HG03354 (cell line): ENCODE results near the gene PAPPA.
A peak's percentile ranks its signal among the peaks of the same experiment; 100 is the strongest.

Experiments used
- ATAC-seq: cut with Tn5 transposase; IDR thresholded peaks from one replicate; pipeline ENCODE4 v1.9.1; 2021; ENCODE audit warnings: mild to moderate bottlenecking; ENCODE audit not compliant: unreplicated experiment, poor library complexity, severe bottlenecking

PAPPA gene

GRCh38 chr9:116393198-116393597 lies 239.6 kb downstream of the PAPPA start:
- ATAC-seq, result no peak

- ATAC-seq, result no peak
Measured at GRCh38 chr9:116394070-116394469, 240.5 kb downstream of the PAPPA start.

DNA sequence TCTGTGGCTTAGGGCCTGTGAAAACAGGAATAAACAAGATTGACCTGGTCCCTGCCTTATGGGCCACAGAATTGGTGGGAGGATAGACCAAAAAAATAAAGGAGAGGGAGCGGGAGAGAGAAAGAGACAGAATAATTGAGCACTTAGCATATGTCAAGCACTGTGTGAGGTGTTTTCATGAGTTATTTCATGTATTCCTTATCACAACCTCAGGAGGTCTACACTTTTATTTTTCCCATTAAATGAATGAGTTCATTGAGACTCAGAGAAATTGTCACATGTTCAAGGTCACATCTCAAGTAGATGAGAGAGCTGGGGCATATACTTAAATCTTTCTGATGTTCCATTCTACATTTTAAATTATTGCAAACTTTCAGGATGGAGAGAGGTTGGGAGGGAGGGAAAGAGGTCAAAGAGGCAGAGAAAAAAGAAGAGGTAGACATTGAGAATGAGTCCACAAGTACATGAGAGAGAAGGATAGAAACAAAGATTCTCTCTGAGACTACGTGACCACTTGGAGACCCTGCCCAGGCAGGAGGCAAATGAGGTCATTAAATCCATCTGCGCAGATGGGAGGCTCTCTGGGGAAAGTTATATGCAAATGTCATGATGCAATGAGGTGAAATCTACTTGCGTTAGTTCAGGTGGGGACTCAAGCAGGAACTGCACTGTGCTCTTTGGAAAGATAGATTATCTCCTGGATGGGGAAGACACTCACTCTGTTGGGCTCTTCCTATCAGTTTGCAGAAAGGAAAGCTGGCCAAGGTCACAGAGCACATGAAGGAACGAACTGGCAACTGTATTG lies 241.5 kb downstream of the PAPPA start:
- no peak for ATAC-seq

DNA sequence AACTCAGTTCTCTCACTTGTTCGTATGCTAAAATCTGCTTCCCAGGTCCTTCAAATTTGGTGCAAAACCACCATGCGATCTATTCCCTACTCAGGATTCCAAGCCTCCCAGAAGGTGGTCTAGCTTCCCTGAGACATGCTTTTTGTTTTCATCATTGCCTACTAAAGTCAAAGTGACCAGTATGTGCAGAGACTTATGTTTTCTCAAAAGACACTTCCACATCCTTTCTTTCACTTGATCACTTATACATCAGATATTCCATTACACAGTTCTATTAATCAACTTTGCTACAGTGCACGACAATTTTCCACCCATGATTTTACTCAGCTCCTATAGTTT lies 242.1 kb downstream of the PAPPA start:
- ATAC-seq, result no peak

GRCh38 chr9:116403171-116403570 lies 249.6 kb downstream of the PAPPA start:
- ATAC-seq, result no peak

DNA sequence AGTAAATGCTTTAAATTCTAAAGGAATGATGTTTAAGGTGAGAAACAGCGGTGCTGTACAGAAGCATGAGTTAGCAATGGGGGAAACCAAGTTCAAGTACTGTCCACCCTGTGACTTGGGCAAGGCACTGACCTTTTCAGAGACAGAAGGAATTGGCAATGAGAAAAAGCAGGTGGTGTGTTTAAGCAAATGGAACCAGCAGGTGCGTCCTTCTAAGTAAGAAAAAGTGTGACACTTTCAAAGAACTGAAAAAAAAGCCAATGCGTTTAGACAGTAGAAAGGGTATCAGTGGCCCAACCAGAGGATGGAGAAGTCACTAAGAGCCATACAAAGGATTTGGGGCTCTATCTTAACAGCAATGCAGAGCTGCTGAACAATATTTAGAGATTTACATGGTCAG lies 250.6 kb downstream of the PAPPA start:
- ATAC-seq, result no peak

DNA sequence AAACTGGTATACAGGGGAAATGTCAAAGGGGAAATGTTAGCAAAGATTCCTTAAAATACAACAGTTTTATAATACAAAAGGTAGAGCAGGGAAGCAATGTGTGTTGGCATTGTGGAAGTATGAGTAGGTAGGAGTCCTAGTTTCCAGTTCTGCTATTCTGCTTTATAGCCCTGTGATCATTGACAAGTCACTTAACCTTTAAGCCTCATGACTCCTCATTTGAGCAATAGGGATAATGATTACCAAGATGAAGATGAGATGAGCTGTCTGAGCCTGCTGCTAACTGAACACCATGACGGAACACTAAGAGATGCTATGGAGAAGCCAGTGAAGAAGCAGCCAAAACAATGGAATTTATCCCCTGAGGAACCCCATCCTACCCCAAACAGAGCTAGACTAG lies 251.7 kb downstream of the PAPPA start:
- peak; percentile 76 for ATAC-seq

GRCh38 chr9:116406469-116406868 lies 252.9 kb downstream of the PAPPA start:
- ATAC-seq, result no peak

GRCh38 chr9:116409129-116409528 lies 255.5 kb downstream of the PAPPA start:
- ATAC-seq, result no peak

- ATAC-seq, result no peak
Measured at GRCh38 chr9:116409638-116410037, 256.0 kb downstream of the PAPPA start.

DNA sequence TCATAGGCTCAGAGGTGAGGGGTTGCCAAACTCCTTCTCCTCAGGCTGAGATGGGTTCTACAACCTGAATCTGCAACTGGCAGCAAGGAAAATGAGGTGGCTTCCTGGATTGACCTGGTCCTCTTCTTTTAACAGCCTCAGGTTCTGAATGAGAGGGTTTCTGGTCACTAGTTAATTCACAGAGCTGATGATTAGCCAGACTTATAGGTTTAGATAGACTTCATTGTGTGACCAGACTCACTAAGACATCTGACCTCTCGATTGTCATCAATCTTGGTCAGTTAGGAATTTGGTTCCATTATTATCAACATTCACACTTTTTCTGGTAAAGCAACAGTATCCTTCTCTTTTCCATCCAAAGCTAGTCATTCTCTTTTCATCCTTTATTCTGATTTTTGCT lies 257.9 kb downstream of the PAPPA start:
- no peak for ATAC-seq

GRCh38 chr9:116414374-116414773 lies 260.8 kb downstream of the PAPPA start:
- ATAC-seq, result no peak

DNA sequence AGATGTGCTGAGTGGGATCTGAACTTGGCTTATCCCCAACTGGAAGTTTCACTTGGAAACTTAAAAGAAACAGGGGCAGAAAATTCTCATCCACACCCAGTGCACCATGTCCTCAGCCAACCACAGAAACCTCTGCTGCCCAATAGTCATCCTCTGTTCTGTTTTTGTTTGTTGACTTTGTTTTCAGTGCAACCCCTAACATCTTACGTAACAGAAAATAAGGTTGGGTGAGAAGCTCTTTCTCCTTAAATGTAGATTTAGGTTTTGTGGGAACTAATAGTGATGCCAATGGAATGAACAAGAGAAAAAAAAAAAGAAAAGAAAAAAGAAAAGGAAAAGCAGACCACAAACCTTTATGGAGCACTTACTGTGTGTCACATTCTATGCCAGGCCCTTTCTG lies 262.8 kb downstream of the PAPPA start:
- no peak for ATAC-seq

DNA sequence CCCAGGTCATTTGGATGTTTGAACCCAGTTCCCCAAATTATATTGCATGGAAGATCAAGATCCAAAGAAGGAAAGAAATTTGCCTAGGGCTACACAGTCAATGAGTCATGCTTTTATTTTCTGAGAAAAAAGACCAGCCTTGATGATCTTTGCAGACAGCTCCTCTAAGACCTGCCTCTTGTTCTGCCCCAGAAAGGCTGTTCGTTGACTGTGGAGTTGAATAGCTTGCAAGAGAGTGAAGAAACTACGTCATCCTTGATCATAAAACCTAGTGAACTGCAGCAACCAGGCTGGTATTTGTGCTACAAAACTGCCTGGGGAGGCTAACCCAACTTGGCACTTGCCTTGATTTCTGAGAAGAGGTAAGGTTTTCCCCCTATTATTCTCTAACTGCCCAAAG lies 263.9 kb downstream of the PAPPA start:
- no peak for ATAC-seq

- no peak for ATAC-seq
Measured at GRCh38 chr9:116419181-116419580, 265.6 kb downstream of the PAPPA start.

DNA sequence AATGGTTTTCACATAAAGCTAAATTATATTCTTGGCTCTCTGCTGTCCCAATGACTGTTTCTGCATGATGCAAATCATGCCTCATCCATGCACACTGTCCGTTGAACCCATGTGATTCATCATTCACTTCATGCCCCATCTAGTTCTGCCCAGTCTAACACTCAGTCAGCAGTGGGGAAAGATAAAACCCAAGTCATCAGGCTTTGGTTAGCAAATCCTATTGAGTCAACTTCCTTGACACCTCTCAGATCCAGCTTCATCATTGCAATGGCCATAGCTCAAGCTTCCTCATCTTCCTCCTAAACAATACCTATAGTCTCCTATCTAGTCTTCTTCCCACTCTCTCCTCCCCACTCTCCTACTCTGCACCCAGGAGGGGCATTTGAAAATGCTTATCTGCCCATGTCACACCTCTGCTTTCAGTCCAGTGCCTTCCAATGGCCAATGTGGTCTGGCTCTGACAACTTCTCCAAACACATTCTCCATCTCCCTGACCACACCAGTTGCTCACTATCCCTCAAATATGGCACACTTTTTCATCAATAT lies 267.5 kb downstream of the PAPPA start:
- no peak for ATAC-seq

GRCh38 chr9:116422119-116422979 lies 268.8 kb downstream of the PAPPA start:
- no peak for ATAC-seq

DNA sequence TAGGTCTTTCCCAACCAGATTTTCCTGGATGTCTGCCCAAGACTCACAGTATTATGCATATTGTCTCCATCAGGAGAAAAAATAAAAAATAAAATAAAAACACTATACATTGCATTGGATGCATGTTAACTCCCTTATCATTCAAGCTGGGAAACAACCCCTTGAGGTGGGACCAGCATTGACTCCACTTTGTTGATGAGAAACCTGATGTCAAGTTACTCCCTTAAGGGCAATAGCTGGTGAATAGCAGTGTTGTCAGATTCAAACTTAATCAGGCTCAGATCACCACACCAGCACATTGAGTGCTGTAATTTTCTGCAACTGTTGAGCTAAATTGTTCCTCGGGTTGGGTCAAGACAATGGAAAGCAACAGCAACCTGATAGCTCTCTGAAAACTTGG lies 269.6 kb downstream of the PAPPA start:
- no peak for ATAC-seq

DNA sequence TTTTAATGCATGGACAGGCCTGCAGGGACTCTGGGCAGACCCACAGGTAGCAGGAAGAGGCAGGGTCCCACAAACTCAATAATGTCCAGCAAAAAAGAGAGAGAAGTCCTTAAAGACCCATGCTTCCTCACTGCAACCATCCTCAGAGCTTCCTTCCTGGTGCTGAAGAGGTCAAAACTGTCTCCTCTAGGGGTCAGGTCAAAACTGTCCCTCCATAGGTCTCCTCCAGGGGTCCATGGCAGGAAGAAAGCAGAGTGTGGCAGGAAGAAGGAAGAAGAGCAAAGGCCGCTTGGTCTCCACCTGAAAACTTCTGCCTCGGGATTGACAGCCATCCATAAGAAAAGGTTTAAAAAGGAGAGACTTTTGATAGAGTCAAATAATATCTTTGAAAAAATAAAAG lies 271.7 kb downstream of the PAPPA start:
- no peak for ATAC-seq

- no peak for ATAC-seq
Measured at GRCh38 chr9:116430849-116431248, 277.3 kb downstream of the PAPPA start.

- no peak for ATAC-seq
Measured at GRCh38 chr9:116432051-116432450, 278.5 kb downstream of the PAPPA start.
